OCI-LY1 (cell line): ENCODE measurements around the gene MRGPRD.

ENCODE experiments used
- H2AFZ ChIP-seq: fragments of 200-600 bp; sonication (generic), shearing (Covaris generic); 2 replicates; pipeline ENCODE4 v1.6.0; 2014; ENCODE audit warnings: antibody characterized with exemption, mild to moderate bottlenecking, low read length
- H3F3A ChIP-seq: fragments of 200-600 bp; sonication (generic), shearing (Covaris generic); 2 replicates; pipeline ENCODE4 v1.6.0; 2014; ENCODE audit warnings: mild to moderate bottlenecking, antibody characterized with exemption, low read length, moderate library complexity; ENCODE audit not compliant: insufficient read depth
- H3K27ac ChIP-seq: fragments of 200-600 bp; sonication (generic); 2 replicates; pipeline ENCODE4 v1.5.1; 2014; ENCODE audit warnings: low read length, mixed run types, mild to moderate bottlenecking, low read depth; ENCODE audit not compliant: poor library complexity, severe bottlenecking
- H3K27me3 ChIP-seq: fragments of 200-600 bp; sonication (generic); 2 replicates; pipeline ENCODE4 v1.6.0; 2014; ENCODE audit warnings: antibody characterized with exemption, mild to moderate bottlenecking, low read length, moderate library complexity; ENCODE audit not compliant: insufficient read depth
- H3K36me3 ChIP-seq: fragments of 200-600 bp; sonication (generic); 2 replicates; pipeline ENCODE4 v1.6.1; 2014; ENCODE audit warnings: mild to moderate bottlenecking, antibody characterized with exemption, low read length, moderate library complexity, mixed read lengths; ENCODE audit not compliant: insufficient read depth
- H3K4me1 ChIP-seq: fragments of 200-600 bp; sonication (generic); 2 replicates; pipeline ENCODE4 v1.5.1; 2014; ENCODE audit warnings: mild to moderate bottlenecking, low read length, moderate library complexity; ENCODE audit not compliant: insufficient read depth, severe bottlenecking
- H3K4me2 ChIP-seq: fragments of 200-600 bp; sonication (generic), shearing (Covaris generic); 2 replicates; pipeline ENCODE4 v1.6.1; 2014; ENCODE audit warnings: low read length
- H3K4me3 ChIP-seq: fragments of 200-600 bp; sonication (generic); 2 replicates; pipeline ENCODE4 v1.5.1; 2014; ENCODE audit warnings: low read length, low read depth, mild to moderate bottlenecking, mixed read lengths; ENCODE audit not compliant: poor library complexity, severe bottlenecking
- H3K79me2 ChIP-seq: fragments of 200-600 bp; shearing (Covaris generic); 2 replicates; pipeline ENCODE4 v1.6.1; 2016; ENCODE audit warnings: mixed run types, low read length, mixed read lengths; ENCODE audit not compliant: insufficient read depth
- H3K9ac ChIP-seq: fragments of 200-600 bp; sonication (generic), shearing (Covaris generic); 2 replicates; pipeline ENCODE4 v1.6.1; 2014; ENCODE audit warnings: mild to moderate bottlenecking, low read length, mixed read lengths
- H3K9me2 ChIP-seq: fragments of 200-600 bp; sonication (generic), shearing (Covaris generic); 2 replicates; pipeline ENCODE4 v1.6.1; 2014; ENCODE audit warnings: low read depth, mild to moderate bottlenecking, low read length, mixed read lengths
- H3K9me3 ChIP-seq: fragments of 200-600 bp; shearing (Covaris generic); 2 replicates; pipeline ENCODE4 v1.6.1; 2014; ENCODE audit warnings: low read length, mixed read lengths
- H4K20me1 ChIP-seq: fragments of 200-600 bp; sonication (generic), shearing (Covaris generic); 2 replicates; pipeline ENCODE4 v1.6.0; 2016; ENCODE audit warnings: mild to moderate bottlenecking, low read length; ENCODE audit not compliant: insufficient read depth
- EZH2 ChIP-seq: fragments of 200-600 bp; sonication (generic), shearing (Covaris generic); IDR thresholded peaks from 2 replicates; pipeline ENCODE4 v1.8.0; 2017; ENCODE audit warnings: borderline replicate concordance, mixed run types, mild to moderate bottlenecking, antibody characterized with exemption, low read length, moderate library complexity, mixed read lengths
- TF ChIP-seq, protein P1 (sequence below): fragments of 200-600 bp; sonication (generic), shearing (Covaris generic); IDR thresholded peaks from 2 replicates; pipeline ENCODE4 v1.5.1; 2017; ENCODE audit warnings: mild to moderate bottlenecking, antibody characterized with exemption, low read length, moderate library complexity, mixed read lengths

MRGPRD gene

GRCh38 chr11:68938816-68939582, 41.8 kb downstream of the MRGPRD start:
- H3K9me3 ChIP-seq: no peaks in the 10 kb centered on the region
- no peaks in the 10 kb centered on the region for H3F3A ChIP-seq
- H2AFZ ChIP-seq: no peak overlapping the region
- H3K9me2 ChIP-seq: no peaks in the 10 kb centered on the region
- H3K4me2 ChIP-seq: no peak overlapping the region
- H3K79me2 ChIP-seq: no peaks in the 10 kb centered on the region
- no peak overlapping the region for H3K27ac ChIP-seq
- no peaks in the 10 kb centered on the region for H4K20me1 ChIP-seq
- H3K9ac ChIP-seq: no peak overlapping the region
- H3K4me1 ChIP-seq: no peaks in the 10 kb centered on the region
- H3K36me3 ChIP-seq: peaks cover 37% of the 10 kb centered on the region
- no peaks in the 10 kb centered on the region for H3K27me3 ChIP-seq
- TF ChIP-seq EZH2: no peak
- TF ChIP-seq, protein P1, sequence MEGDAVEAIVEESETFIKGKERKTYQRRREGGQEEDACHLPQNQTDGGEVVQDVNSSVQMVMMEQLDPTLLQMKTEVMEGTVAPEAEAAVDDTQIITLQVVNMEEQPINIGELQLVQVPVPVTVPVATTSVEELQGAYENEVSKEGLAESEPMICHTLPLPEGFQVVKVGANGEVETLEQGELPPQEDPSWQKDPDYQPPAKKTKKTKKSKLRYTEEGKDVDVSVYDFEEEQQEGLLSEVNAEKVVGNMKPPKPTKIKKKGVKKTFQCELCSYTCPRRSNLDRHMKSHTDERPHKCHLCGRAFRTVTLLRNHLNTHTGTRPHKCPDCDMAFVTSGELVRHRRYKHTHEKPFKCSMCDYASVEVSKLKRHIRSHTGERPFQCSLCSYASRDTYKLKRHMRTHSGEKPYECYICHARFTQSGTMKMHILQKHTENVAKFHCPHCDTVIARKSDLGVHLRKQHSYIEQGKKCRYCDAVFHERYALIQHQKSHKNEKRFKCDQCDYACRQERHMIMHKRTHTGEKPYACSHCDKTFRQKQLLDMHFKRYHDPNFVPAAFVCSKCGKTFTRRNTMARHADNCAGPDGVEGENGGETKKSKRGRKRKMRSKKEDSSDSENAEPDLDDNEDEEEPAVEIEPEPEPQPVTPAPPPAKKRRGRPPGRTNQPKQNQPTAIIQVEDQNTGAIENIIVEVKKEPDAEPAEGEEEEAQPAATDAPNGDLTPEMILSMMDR: no peak
- no peak overlapping the region for H3K4me3 ChIP-seq

- TF ChIP-seq, protein P1: no peak
- no peak for TF ChIP-seq EZH2
- Histone ChIP-seq H3K4me3 (no peak overlapping the region), H3K9ac (no peak overlapping the region), H3K79me2 (no peaks in the 10 kb centered on the region), H3F3A (no peaks in the 10 kb centered on the region), H3K27me3 (no peaks in the 10 kb centered on the region), H3K9me3 (no peaks in the 10 kb centered on the region), H3K36me3 (peaks cover 37% of the 10 kb centered on the region), H3K4me1 (no peaks in the 10 kb centered on the region), H2AFZ (no peak overlapping the region), H4K20me1 (no peaks in the 10 kb centered on the region), H3K9me2 (no peaks in the 10 kb centered on the region), H3K27ac (no peak overlapping the region), H3K4me2 (no peak overlapping the region)
Observed at GRCh38 chr11:68938088-68938487, 42.7 kb downstream of the MRGPRD start.

DNA sequence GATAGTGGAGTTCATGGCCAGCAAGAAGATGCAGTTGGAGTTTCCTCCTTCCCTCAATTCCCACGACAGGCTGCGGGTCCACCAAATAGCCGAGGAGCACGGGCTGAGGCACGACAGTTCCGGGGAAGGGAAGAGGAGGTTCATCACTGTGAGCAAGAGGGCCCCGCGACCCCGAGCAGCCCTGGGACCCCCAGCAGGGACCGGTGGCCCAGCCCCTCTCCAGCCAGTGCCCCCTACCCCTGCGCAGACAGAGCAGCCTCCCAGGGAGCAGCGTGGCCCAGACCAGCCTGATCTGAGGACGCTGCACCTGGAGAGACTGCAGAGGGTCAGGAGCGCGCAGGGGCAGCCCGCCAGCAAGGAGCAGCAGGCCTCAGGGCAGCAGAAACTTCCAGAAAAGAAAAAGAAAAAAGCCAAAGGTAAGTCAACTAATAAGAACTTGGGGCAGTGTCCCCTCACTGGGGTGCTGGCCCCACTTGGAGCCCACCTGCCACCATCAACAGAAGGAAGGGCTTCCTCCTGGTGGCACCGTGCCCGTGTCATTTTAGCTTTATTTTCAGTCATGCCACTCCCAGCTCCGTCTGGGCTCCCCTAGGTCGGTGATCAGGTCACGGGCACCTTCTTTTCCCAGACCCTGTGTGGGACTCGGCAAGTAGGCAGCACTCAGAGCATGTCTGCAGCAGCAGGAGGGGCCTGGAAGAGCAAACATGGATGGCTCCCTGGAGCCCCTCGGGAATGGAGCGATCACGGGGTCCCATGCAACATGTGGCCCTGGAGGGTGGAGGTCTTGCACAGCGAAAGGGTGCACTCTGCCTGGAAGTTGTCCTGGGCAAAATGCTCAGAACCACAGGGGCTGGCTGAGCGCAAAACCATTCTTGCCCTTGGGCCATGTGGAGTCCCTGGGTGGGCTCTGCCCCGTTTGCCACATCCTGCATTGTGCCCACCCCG, 43.8 kb downstream of the MRGPRD start:
- Histone ChIP-seq H3K9ac (no peak overlapping the region), H3K27me3 (no peaks in the 10 kb centered on the region), H3K4me1 (no peaks in the 10 kb centered on the region), H2AFZ (no peak overlapping the region), H3K4me2 (no peak overlapping the region), H3K9me3 (no peaks in the 10 kb centered on the region), H3K27ac (no peak overlapping the region), H3K36me3 (peaks cover 37% of the 10 kb centered on the region), H3K9me2 (no peaks in the 10 kb centered on the region), H3K79me2 (no peaks in the 10 kb centered on the region), H3F3A (no peaks in the 10 kb centered on the region), H4K20me1 (no peaks in the 10 kb centered on the region), H3K4me3 (no peak overlapping the region)
- no peak for TF ChIP-seq EZH2
- TF ChIP-seq, protein P1: no peak
